Smooth muscle cell (in vitro differentiated cells): ENCODE results near the gene TNIP2. TPM values are rescaled to one million over a fixed set of nuclear protein-coding genes. Genes with fewer than 3 reads are reported as not detected.

Source experiments
- DNase-seq: peaks from one replicate; lab custom pipeline; 2025; ENCODE audit not compliant: unreplicated experiment; lab: John Stamatoyannopoulos, UW
- H2AFZ ChIP-seq: fragments of 200-600 bp; sonication (generic); 2 replicates; pipeline ENCODE4 v1.6.0; 2016; ENCODE audit warnings: antibody characterized with exemption, low read depth, mild to moderate bottlenecking
- H3F3A ChIP-seq: fragments of 200-600 bp; sonication (generic); 2 replicates; pipeline ENCODE4 v1.6.0; 2017; ENCODE audit warnings: antibody characterized with exemption, low read depth
- H3K27ac ChIP-seq: fragments of 200-600 bp; sonication (generic); 2 replicates; pipeline ENCODE4 v1.5.1; 2016; ENCODE audit warnings: low read depth, mild to moderate bottlenecking
- H3K27me3 ChIP-seq: fragments of 200-600 bp; sonication (generic); 2 replicates; pipeline ENCODE4 v1.6.1; 2016; ENCODE audit warnings: low read depth, mild to moderate bottlenecking
- H3K36me3 ChIP-seq: fragments of 200-600 bp; sonication (generic); 2 replicates; pipeline ENCODE4 v1.5.1; 2016; ENCODE audit warnings: low read depth
- H3K4me1 ChIP-seq: fragments of 200-600 bp; sonication (generic); 2 replicates; pipeline ENCODE4 v1.5.1; 2016; ENCODE audit warnings: low read depth
- H3K4me2 ChIP-seq: fragments of 200-600 bp; sonication (generic); 2 replicates; pipeline ENCODE4 v1.6.0; 2016; ENCODE audit warnings: mild to moderate bottlenecking
- H3K4me3 ChIP-seq: fragments of 200-600 bp; sonication (generic); 2 replicates; pipeline ENCODE4 v1.5.1; 2016; ENCODE audit warnings: mild to moderate bottlenecking
- H3K79me2 ChIP-seq: fragments of 200-600 bp; sonication (generic); 2 replicates; pipeline ENCODE4 v1.6.0; 2016; ENCODE audit warnings: low read depth, mild to moderate bottlenecking
- H3K9ac ChIP-seq: fragments of 200-600 bp; sonication (generic); 2 replicates; pipeline ENCODE4 v1.6.0; 2016; ENCODE audit warnings: low read depth
- H3K9me3 ChIP-seq: fragments of 200-600 bp; sonication (generic); replicated peaks from 2 replicates; pipeline ENCODE4 v1.5.1; 2016; ENCODE audit warnings: low read depth
- H4K20me1 ChIP-seq: fragments of 200-600 bp; sonication (generic); 2 replicates; pipeline ENCODE4 v1.6.0; 2016; ENCODE audit warnings: low read depth
- CTCF ChIP-seq: fragments of 200-600 bp; sonication (generic); IDR thresholded peaks from 2 replicates; pipeline ENCODE4 v1.5.1; 2017; ENCODE audit warnings: borderline replicate concordance, mild to moderate bottlenecking, antibody characterized with exemption; ENCODE audit not compliant: insufficient read depth, poor library complexity, severe bottlenecking
- WGBS: methylation state at CpG from one replicate; pipeline ENCODE4 v1.1.7; 2016; ENCODE audit warnings: low lambda C conversion rate; 5-methylcytosine and 5-hydroxymethylcytosine counted together
- polyA plus RNA-seq: library from polyadenylated mRNA; unstranded; fragments of >200 nt; fragmentation: Nextera tagmentation; extraction: Ambion mirVana; gene quantifications from 2 replicates; pipeline ENCODE4 v1.2.1, GENCODE V29; 2016
- total RNA-seq: library from RNA; depleted of rRNA; stranded (reverse); fragments of >200 nt; gene quantifications from 2 replicates; pipeline ENCODE4 v1.2.3, GENCODE V29; 2014

The TNIP2 gene
- total and polyA plus RNA-seq, 2 experiments from 2014 or later = 23.8 to 37.5 TPM

- Histone ChIP-seq H3K9ac (no peak overlapping the region), H3K27ac (peak overlapping the region; percentile 75), H3K4me1 (peaks cover 20% of the 10 kb centered on the region), H3F3A (no peaks in the 10 kb centered on the region), H2AFZ (no peak overlapping the region), H3K4me3 (no peak overlapping the region), H3K4me2 (peak overlapping the region; percentile 70), H3K27me3 (no peaks in the 10 kb centered on the region), H3K9me3 (no peaks in the 10 kb centered on the region), H3K79me2 (peaks cover 77% of the 10 kb centered on the region), H3K36me3 (no peaks in the 10 kb centered on the region), H4K20me1 (peaks cover 60% of the 10 kb centered on the region)
- DNase-seq = no peak
- WGBS = 75% methylated on average over 23 of the region's 23 CpGs
- no peak for TF ChIP-seq CTCF
Measured at GRCh38 chr4:2799971-2800690, 44.0 kb upstream of the TNIP2 start.

- DNase-seq = no peak
- no peaks in the 10 kb centered on the region for H3F3A ChIP-seq
- peaks cover 74% of the 10 kb centered on the region for H3K79me2 ChIP-seq
- H4K20me1 ChIP-seq = peaks cover 52% of the 10 kb centered on the region
- peak overlapping the region; percentile 75 for H3K27ac ChIP-seq
- H3K4me1 ChIP-seq = peaks cover 26% of the 10 kb centered on the region
- WGBS = 93% methylated on average over 14 of the region's 14 CpGs
- no peak overlapping the region for H3K9ac ChIP-seq
- H2AFZ ChIP-seq = no peak overlapping the region
- no peaks in the 10 kb centered on the region for H3K27me3 ChIP-seq
- no peak for TF ChIP-seq CTCF
- no peak overlapping the region for H3K4me3 ChIP-seq
- H3K4me2 ChIP-seq = peak overlapping the region; percentile 70
- H3K36me3 ChIP-seq = no peaks in the 10 kb centered on the region
- no peaks in the 10 kb centered on the region for H3K9me3 ChIP-seq
Measured at GRCh38 chr4:2799224-2799911, 43.2 kb upstream of the TNIP2 start.

- Histone ChIP-seq H3F3A (no peaks in the 10 kb centered on the region), H3K27me3 (no peaks in the 10 kb centered on the region), H3K79me2 (peaks cover 72% of the 10 kb centered on the region), H3K4me1 (peaks cover 29% of the 10 kb centered on the region), H3K4me3 (no peak overlapping the region), H3K9ac (no peak overlapping the region), H3K9me3 (no peaks in the 10 kb centered on the region), H3K36me3 (no peaks in the 10 kb centered on the region), H3K27ac (no peak overlapping the region), H3K4me2 (no peak overlapping the region), H4K20me1 (peaks cover 45% of the 10 kb centered on the region), H2AFZ (no peak overlapping the region)
- no peak for DNase-seq
- no peak for TF ChIP-seq CTCF
- WGBS = 83% methylated on average over 28 of the region's 29 CpGs
Measured at GRCh38 chr4:2798399-2799223, 42.5 kb upstream of the TNIP2 start.
